Neural cell (in vitro differentiated cells): ENCODE measurements around the gene POLE.

ENCODE experiments used
- CTCF ChIP-seq: fragments of 450-650 bp; IDR thresholded peaks from 2 replicates; pipeline ENCODE4 v1.5.1; 2014; ENCODE audit warnings: antibody characterized with exemption, mild to moderate bottlenecking, moderate library complexity; ENCODE audit not compliant: poor library complexity, severe bottlenecking
- EP300 ChIP-seq: fragments of 450-650 bp; conservative IDR thresholded peaks from 2 replicates; pipeline ENCODE4 v1.6.1; 2014; ENCODE audit warnings: antibody characterized with exemption, mild to moderate bottlenecking, moderate library complexity; ENCODE audit not compliant: poor library complexity, severe bottlenecking
- EZH2 ChIP-seq: fragments of 200-600, 300-800 bp; shearing (Covaris generic), sonication (generic); IDR thresholded peaks from 2 replicates; pipeline ENCODE4 v1.6.1; 2014; ENCODE audit warnings: antibody characterized with exemption, low read length, borderline replicate concordance, mild to moderate bottlenecking; ENCODE audit not compliant: insufficient read depth, poor library complexity, severe bottlenecking
- MXI1 ChIP-seq: fragments of 450-650 bp; conservative IDR thresholded peaks from 2 replicates; pipeline ENCODE4 v1.6.1; 2014; ENCODE audit warnings: antibody characterized with exemption, mild to moderate bottlenecking; ENCODE audit not compliant: poor library complexity, severe bottlenecking
- POLR2AphosphoS5 ChIP-seq: IDR thresholded peaks from 2 replicates; pipeline ENCODE4 v1.6.1; 2012
- RAD21 ChIP-seq: fragments of 450-650 bp; conservative IDR thresholded peaks from 2 replicates; pipeline ENCODE4 v1.6.1; 2014; ENCODE audit warnings: antibody characterized with exemption, mild to moderate bottlenecking, moderate library complexity
- REST ChIP-seq: IDR thresholded peaks from 2 replicates; pipeline ENCODE4 v1.6.1; 2012; ENCODE audit warnings: borderline replicate concordance
- SMC3 ChIP-seq: fragments of 450-650 bp; conservative IDR thresholded peaks from 2 replicates; pipeline ENCODE4 v1.6.1; 2014; ENCODE audit warnings: antibody characterized with exemption, mild to moderate bottlenecking, moderate library complexity; ENCODE audit not compliant: poor library complexity
- TAF1 ChIP-seq: IDR thresholded peaks from 2 replicates; pipeline ENCODE4 v1.6.1; 2012; ENCODE audit warnings: low read depth

GRCh38 chr12:132634411-132634990 is 52.6 kb downstream of the POLE start:
- TF ChIP-seq REST (no peak), CTCF (no peak), RAD21 (no peak), SMC3 (no peak), EP300 (no peak), POLR2AphosphoS5 (no peak), EZH2 (no peak), MXI1 (no peak), TAF1 (no peak)
